ENCODE measurements around the gene AGBL2.

GRCh38 chr11:47750725-47751124, 35.6 kb upstream of the AGBL2 start:
- TF ChIP-seq CTCF (IDR thresholded peaks at IDR 0.05) (no peak), EP300 (IDR thresholded peaks at IDR 0.05) (no peak), POLR2A (IDR thresholded peaks at IDR 0.05) (no peak)

Data from tibial nerve (tissue), 4 donors.